ENCODE measurements around the gene KLKB1. TPM values are rescaled to one million over a fixed set of nuclear protein-coding genes. Genes with fewer than 3 reads are reported as not detected.

KLKB1 gene
- polyA plus RNA-seq, 3 donors = 0.28 TPM; not detected in 2

DNA sequence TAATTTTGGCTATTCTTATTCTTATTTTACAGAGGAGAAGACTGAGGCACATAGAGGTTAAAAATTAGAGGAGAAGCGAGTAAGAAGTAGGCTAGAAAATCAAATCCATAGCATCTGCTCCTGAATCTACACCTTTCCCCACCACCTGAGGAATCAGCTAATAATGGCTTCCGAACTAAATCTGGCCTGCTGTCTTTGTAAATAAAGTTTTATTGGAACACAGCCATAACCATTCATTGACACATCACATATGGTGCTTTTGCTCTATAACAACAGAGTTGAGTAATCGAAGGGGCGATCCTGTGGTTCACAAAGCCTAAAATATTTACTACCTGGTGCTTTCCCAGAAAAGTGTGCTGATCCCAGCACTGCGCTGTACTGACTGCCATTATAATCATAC is 76.9 kb downstream of the KLKB1 start:
- H3K36me3 ChIP-seq (replicated peaks in 1 of 2; ENCODE audit: control insufficient read depth in 1 of 2, insufficient read depth in 2 of 2, low read length in 2 of 2) = no peaks in the 10 kb centered on the region
- no peaks in the 10 kb centered on the region for H3K4me1 ChIP-seq (ENCODE audit: control insufficient read depth in 1 of 2, insufficient read depth in 2 of 2, low read length in 2 of 2)
- Mint-ChIP-seq H3K27ac (no peak overlapping the region), H3K9me3 (no peaks in the 10 kb centered on the region), H3K4me3 (no peak overlapping the region), H3K4me1 (no peaks in the 10 kb centered on the region), H3K36me3 (no peaks in the 10 kb centered on the region), H3K27me3 (ENCODE audit: low read depth in 3 of 3) (peaks cover 0 to 5% (median 0%) of the 10 kb centered on the region in 3 donors)
- no peak overlapping the region for H3K9ac ChIP-seq (ENCODE audit: insufficient read depth, low read length, poor library complexity, severe bottlenecking)
- no peak overlapping the region for H3K4me2 ChIP-seq (replicated peaks; ENCODE audit: extremely low read depth, low read length, poor library complexity, severe bottlenecking)
- no peak overlapping the region for H3K4me3 ChIP-seq (replicated peaks in 1 of 3; ENCODE audit: low read depth in 2 of 3, low read length in 3 of 3)
- 93% methylated on average over 3 of the region's 5 CpGs for WGBS (ENCODE audit: insufficient coverage)
- H3K27ac ChIP-seq (ENCODE audit: low read depth in 1 of 2, low read length in 2 of 2) = no peak overlapping the region
- TF ChIP-seq, protein P1, sequence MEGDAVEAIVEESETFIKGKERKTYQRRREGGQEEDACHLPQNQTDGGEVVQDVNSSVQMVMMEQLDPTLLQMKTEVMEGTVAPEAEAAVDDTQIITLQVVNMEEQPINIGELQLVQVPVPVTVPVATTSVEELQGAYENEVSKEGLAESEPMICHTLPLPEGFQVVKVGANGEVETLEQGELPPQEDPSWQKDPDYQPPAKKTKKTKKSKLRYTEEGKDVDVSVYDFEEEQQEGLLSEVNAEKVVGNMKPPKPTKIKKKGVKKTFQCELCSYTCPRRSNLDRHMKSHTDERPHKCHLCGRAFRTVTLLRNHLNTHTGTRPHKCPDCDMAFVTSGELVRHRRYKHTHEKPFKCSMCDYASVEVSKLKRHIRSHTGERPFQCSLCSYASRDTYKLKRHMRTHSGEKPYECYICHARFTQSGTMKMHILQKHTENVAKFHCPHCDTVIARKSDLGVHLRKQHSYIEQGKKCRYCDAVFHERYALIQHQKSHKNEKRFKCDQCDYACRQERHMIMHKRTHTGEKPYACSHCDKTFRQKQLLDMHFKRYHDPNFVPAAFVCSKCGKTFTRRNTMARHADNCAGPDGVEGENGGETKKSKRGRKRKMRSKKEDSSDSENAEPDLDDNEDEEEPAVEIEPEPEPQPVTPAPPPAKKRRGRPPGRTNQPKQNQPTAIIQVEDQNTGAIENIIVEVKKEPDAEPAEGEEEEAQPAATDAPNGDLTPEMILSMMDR (IDR thresholded peaks at IDR 0.05) = no peak
- H3K27me3 ChIP-seq (ENCODE audit: control insufficient read depth in 2 of 2, insufficient read depth in 2 of 2, low read length in 2 of 2) = no peaks in the 10 kb centered on the region
- DNase-seq = no peak
- no peak overlapping the region for H2AFZ ChIP-seq (ENCODE audit: insufficient read depth, low read depth, low read length, poor library complexity, severe bottlenecking)
- intact Hi-C loops (cut with micrococcal nuclease) = no loop called here
- H4K20me1 ChIP-seq (ENCODE audit: insufficient read depth, low read length) = no peaks in the 10 kb centered on the region
- no peaks in the 10 kb centered on the region for H3K9me3 ChIP-seq (replicated peaks in 1 of 2; ENCODE audit: control insufficient read depth in 1 of 2, insufficient read depth in 1 of 2, low read length in 2 of 2)
- H3K79me2 ChIP-seq (ENCODE audit: insufficient read depth, low read length) = no peaks in the 10 kb centered on the region

DNA sequence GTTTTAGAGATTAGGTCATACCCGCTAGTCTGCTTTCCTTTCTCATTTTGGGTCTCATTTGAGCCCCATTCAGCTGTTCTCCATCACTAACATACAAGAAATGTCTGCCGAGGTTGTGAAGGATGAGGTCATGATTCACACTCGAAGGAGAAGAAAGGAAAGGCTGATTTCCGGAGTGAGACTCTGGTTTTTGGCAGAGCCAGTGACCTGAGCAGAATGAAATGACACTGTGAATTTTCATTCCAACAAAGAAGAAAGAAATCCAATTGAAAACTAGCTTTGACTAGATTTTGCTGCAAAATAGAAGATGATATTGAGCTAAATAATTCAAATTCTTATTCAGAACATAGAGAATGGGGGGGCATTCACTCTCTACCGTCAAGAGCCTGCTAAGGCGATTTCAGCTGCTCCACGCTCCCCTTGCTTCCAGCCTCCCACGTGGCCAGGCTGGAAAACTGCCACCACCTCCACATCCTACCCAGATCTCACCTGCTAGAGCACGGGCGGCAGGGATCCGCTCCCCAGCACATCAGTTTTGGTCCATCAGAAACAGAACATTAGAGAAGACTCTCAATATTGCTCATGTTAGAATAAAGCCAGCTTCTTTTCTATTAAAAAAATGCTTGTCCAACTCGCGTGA is 77.7 kb downstream of the KLKB1 start:
- Histone ChIP-seq H3K4me1 (ENCODE audit: control insufficient read depth in 1 of 2, insufficient read depth in 2 of 2, low read length in 2 of 2) (no peaks in the 10 kb centered on the region), H3K4me3 (replicated peaks in 1 of 3; ENCODE audit: low read depth in 2 of 3, low read length in 3 of 3) (no peak overlapping the region), H3K79me2 (ENCODE audit: insufficient read depth, low read length) (no peaks in the 10 kb centered on the region), H3K4me2 (replicated peaks; ENCODE audit: extremely low read depth, low read length, poor library complexity, severe bottlenecking) (no peak overlapping the region), H2AFZ (ENCODE audit: insufficient read depth, low read depth, low read length, poor library complexity, severe bottlenecking) (no peak overlapping the region), H3K9me3 (replicated peaks in 1 of 2; ENCODE audit: control insufficient read depth in 1 of 2, insufficient read depth in 1 of 2, low read length in 2 of 2) (no peaks in the 10 kb centered on the region), H3K27ac (ENCODE audit: low read depth in 1 of 2, low read length in 2 of 2) (no peak overlapping the region), H3K36me3 (replicated peaks in 1 of 2; ENCODE audit: control insufficient read depth in 1 of 2, insufficient read depth in 2 of 2, low read length in 2 of 2) (no peaks in the 10 kb centered on the region), H3K27me3 (ENCODE audit: control insufficient read depth in 2 of 2, insufficient read depth in 2 of 2, low read length in 2 of 2) (no peaks in the 10 kb centered on the region), H3K9ac (ENCODE audit: insufficient read depth, low read length, poor library complexity, severe bottlenecking) (no peak overlapping the region), H4K20me1 (ENCODE audit: insufficient read depth, low read length) (no peaks in the 10 kb centered on the region)
- Mint-ChIP-seq H3K9me3 (no peaks in the 10 kb centered on the region), H3K27ac (no peak overlapping the region), H3K36me3 (no peaks in the 10 kb centered on the region), H3K4me1 (no peaks in the 10 kb centered on the region), H3K27me3 (ENCODE audit: low read depth in 3 of 3) (peaks cover 0 to under 1% (median 0%) of the 10 kb centered on the region in 3 donors), H3K4me3 (no peak overlapping the region)
- TF ChIP-seq, protein P1 (IDR thresholded peaks at IDR 0.05) = no peak
- 64% methylated on average over 4 of the region's 13 CpGs for WGBS (ENCODE audit: insufficient coverage)
- DNase-seq = no peak
- intact Hi-C loops (cut with micrococcal nuclease) = no loop called here

Data from CD14-positive monocyte (primary cell).